HEK293 (cell line): ENCODE measurements around the gene CISD2.

Experiments
- EGR2 ChIP-seq: fragments of 450-650 bp; formaldehyde crosslinking; IDR thresholded peaks from 2 replicates; pipeline ENCODE4 v1.5.1; 2016; ENCODE audit warnings: low read depth, missing biosample characterization, missing genetic modification characterization
- ELK4 ChIP-seq: IDR thresholded peaks from 2 replicates; pipeline ENCODE4 v1.6.1; 2011; ENCODE audit warnings: mild to moderate bottlenecking, low read depth, low read length, borderline replicate concordance
- ZBTB49 ChIP-seq: fragments of 450-650 bp; formaldehyde crosslinking; IDR thresholded peaks from 2 replicates; pipeline ENCODE4 v1.5.1; 2016; ENCODE audit warnings: missing biosample characterization, missing genetic modification characterization, low read depth
- ZNF10 ChIP-seq: fragments of 450-650 bp; formaldehyde crosslinking; IDR thresholded peaks from 2 replicates; pipeline ENCODE4 v1.5.1; 2017; ENCODE audit warnings: missing biosample characterization, missing genetic modification characterization
- ZNF132 ChIP-seq: fragments of 450-650 bp; formaldehyde crosslinking; IDR thresholded peaks from 2 replicates; pipeline ENCODE4 v1.5.1; 2017; ENCODE audit warnings: missing biosample characterization, missing genetic modification characterization, borderline replicate concordance
- ZNF148 ChIP-seq: fragments of 450-650 bp; formaldehyde crosslinking; IDR thresholded peaks from 2 replicates; pipeline ENCODE4 v1.5.0; 2017; ENCODE audit warnings: missing biosample characterization, missing genetic modification characterization, borderline replicate concordance
- ZNF155 ChIP-seq: fragments of 450-650 bp; formaldehyde crosslinking; IDR thresholded peaks from 2 replicates; pipeline ENCODE4 v1.5.1; 2016; ENCODE audit warnings: missing biosample characterization, missing genetic modification characterization
- ZNF157 ChIP-seq: fragments of 450-650 bp; formaldehyde crosslinking; IDR thresholded peaks from 2 replicates; pipeline ENCODE4 v1.5.1; 2016; ENCODE audit warnings: missing biosample characterization, missing genetic modification characterization
- ZNF214 ChIP-seq: fragments of 450-650 bp; formaldehyde crosslinking; IDR thresholded peaks from 2 replicates; pipeline ENCODE4 v1.5.1; 2017; ENCODE audit warnings: missing biosample characterization, mild to moderate bottlenecking, missing genetic modification characterization, borderline replicate concordance
- ZNF311 ChIP-seq: fragments of 450-650 bp; formaldehyde crosslinking; IDR thresholded peaks from 2 replicates; pipeline ENCODE4 v1.5.1; 2017; ENCODE audit warnings: missing biosample characterization, missing genetic modification characterization, borderline replicate concordance
- ZNF37A ChIP-seq: fragments of 450-650 bp; IDR thresholded peaks from 2 replicates; pipeline ENCODE4 v1.5.1; 2018; ENCODE audit warnings: missing biosample characterization, missing genetic modification characterization
- ZNF529 ChIP-seq: fragments of 450-650 bp; formaldehyde crosslinking; IDR thresholded peaks from 2 replicates; pipeline ENCODE4 v1.5.1; 2017; ENCODE audit warnings: missing genetic modification characterization, missing biosample characterization; ENCODE audit not compliant: insufficient replicate concordance
- ZNF571 ChIP-seq: fragments of 450-650 bp; formaldehyde crosslinking; IDR thresholded peaks from 2 replicates; pipeline ENCODE4 v1.5.0; 2017; ENCODE audit warnings: missing biosample characterization, missing genetic modification characterization
- ZNF596 ChIP-seq: fragments of 450-650 bp; IDR thresholded peaks from 2 replicates; pipeline ENCODE4 v1.5.0; 2018; ENCODE audit warnings: missing biosample characterization, mild to moderate bottlenecking, missing genetic modification characterization, moderate library complexity
- ZNF626 ChIP-seq: fragments of 450-650 bp; sonication (Bioruptor Pico); formaldehyde crosslinking; IDR thresholded peaks from 2 replicates; pipeline ENCODE4 v1.5.1; 2018; ENCODE audit warnings: missing biosample characterization, missing genetic modification characterization, inconsistent platforms
- ZNF658 ChIP-seq: fragments of 450-650 bp; formaldehyde crosslinking; IDR thresholded peaks from 2 replicates; pipeline ENCODE4; 2016; ENCODE audit warnings: missing biosample characterization, missing genetic modification characterization
- ZNF704 ChIP-seq: fragments of 450-650 bp; formaldehyde crosslinking; IDR thresholded peaks from 2 replicates; pipeline ENCODE4 v1.5.1; 2016; ENCODE audit warnings: missing biosample characterization, missing genetic modification characterization
- ZSCAN5A ChIP-seq: fragments of 450-650 bp; formaldehyde crosslinking; IDR thresholded peaks from 2 replicates; pipeline ENCODE4 v1.5.1; 2016; ENCODE audit warnings: missing biosample characterization, missing genetic modification characterization

Gene CISD2

GRCh38 chr4:102826890-102827673 lies 41.7 kb upstream of the CISD2 start, which contains the start of gene UBE2D3 (continued):
- TF ChIP-seq ZSCAN5A (peak; percentile 86; the same call in 1 of the 2 replicates), ZNF214 (no peak), ZNF132 (tag by site-specific recombination) (no peak), ZNF571 (no peak), ZNF155 (no peak), ELK4 (no peak; the same call in 1 of the 2 replicates), ZNF37A (tag by site-specific recombination) (no peak), ZNF148 (no peak; the same call in 1 of the 2 replicates), ZNF596 (tag by site-specific recombination) (no peak), ZNF311 (no peak), ZNF10 (tag by site-specific recombination) (no peak; the same call in 1 of the 2 replicates), ZNF157 (tag by site-specific recombination) (no peak), ZNF704 (no peak), ZNF529 (tag by site-specific recombination) (no peak), ZNF626 (tag by site-specific recombination) (peak; percentile 64; the same call in 1 of the 2 replicates), ZBTB49 (tag by site-specific recombination) (no peak), ZNF658 (tag by site-specific recombination) (no peak), EGR2 (tag by site-specific recombination) (peak; percentile 83)
